Measurements from ENCODE around the gene S100A10.
A peak's percentile ranks its signal among the peaks of the same experiment; 100 is the strongest.

Gene S100A10, protein sequence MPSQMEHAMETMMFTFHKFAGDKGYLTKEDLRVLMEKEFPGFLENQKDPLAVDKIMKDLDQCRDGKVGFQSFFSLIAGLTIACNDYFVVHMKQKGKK

DNA sequence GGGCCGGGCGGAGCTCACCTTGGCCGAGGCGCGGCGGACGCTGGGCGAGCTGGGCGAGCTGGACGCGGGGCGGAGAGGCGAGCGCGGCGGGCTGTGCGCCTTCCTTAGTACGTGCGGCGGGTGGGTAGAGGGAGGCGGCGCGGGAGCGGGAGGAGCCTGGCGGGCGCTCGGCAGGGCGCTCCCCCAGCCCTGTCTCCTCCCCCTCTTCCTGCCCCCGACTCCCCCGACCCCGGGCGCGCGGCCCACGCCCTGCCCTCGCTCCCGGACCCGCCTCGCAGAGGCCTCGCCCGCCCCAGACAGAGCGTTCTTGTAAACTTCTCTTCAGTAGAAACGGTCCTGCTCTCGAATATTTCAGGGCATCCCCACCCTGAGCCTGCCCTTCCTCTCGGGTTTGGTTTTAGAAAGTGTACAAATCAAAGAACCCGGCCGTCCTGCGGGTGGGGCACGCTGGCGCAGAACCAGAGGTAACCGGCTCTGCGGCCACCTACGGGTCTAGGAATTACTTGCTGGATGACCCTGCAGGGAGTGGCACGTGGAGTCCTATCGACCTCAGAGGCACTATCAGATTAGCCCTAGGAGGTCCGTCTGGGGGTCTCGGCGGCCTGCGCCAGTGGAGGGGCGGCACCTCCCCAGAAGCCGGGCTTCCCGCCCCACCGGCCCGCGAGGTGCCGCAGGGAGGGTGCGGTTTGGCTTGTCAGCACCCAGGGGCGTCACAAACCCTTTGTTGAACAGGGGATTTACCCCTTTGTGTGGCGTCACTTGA lies at the start of gene S100A10:
S100A10 (minus strand) TSS at position 126 of the 763 bp plus-strand sequence. CDS start 7,629 bp downstream, outside the sequence.
- Mint-ChIP-seq H3K36me3 (peaks cover 37% of the 10 kb centered on the region), H3K4me3 (peak within 1 kb of the TSS; percentile 89), H3K27ac (peak within 1 kb of the TSS; percentile 93), H3K9me3 (no peaks in the 10 kb centered on the region), H3K4me1 (peaks cover 49% of the 10 kb centered on the region)
- peak; percentile 63 to 89 for DNase-seq (ENCODE audit: low spot score in 2 of 2)
- ATAC-seq, result peak; percentile 82

DNA sequence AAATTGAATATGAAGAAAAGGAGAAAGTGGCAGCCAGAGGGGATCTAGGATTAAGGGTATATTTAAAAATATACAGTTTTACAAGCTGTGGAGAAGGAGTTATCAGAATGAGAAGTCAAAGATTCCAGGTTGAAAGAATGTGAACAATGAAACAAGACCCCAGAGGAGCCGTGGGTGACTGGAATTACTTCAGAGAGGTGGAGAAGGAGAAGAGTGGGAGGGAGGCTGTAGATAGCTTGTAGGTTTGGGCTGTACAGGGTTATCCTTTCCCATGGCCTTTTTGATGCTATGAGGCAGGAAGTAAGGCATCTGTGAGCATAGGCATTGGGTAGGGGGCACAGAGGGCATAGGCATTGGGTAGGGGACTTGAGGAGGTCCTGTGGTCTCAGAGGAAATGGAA lies 48.4 kb upstream of the S100A10 start:
- ATAC-seq (no peak), DNase-seq (ENCODE audit: low spot score in 2 of 2) (no peak)
- no peak overlapping the region for H3K4me3 Mint-ChIP-seq
- H3K9me3 Mint-ChIP-seq, result no peaks in the 10 kb centered on the region
- no peaks in the 10 kb centered on the region for H3K4me1 Mint-ChIP-seq
- H3K27ac Mint-ChIP-seq, result no peak overlapping the region
- no peaks in the 10 kb centered on the region for H3K36me3 Mint-ChIP-seq

DNA sequence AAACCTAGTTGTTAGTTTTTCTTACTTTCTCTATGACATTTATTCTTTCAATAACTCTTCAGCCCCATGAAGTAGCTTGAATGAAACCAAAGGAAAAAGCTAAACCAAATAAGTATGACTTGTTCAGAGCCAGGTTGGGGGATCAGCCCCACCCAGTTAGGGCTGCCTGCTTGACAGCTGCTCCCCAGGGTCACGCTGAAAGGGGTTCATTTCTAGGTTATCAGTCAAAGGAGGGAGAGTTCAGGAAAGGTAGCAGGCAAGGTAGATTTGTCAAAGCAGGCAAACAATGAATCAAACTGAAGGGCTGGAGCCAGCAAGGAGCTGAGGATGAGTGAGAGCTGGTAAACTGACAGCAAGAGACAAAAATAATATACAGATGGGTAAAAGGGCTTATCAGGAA lies 46.2 kb upstream of the S100A10 start:
- Mint-ChIP-seq H3K4me3 (no peak overlapping the region), H3K27ac (no peak overlapping the region), H3K9me3 (no peaks in the 10 kb centered on the region), H3K36me3 (peaks cover 18% of the 10 kb centered on the region), H3K4me1 (no peaks in the 10 kb centered on the region)
- DNase-seq (ENCODE audit: low spot score in 2 of 2) (no peak), ATAC-seq (no peak)

DNA sequence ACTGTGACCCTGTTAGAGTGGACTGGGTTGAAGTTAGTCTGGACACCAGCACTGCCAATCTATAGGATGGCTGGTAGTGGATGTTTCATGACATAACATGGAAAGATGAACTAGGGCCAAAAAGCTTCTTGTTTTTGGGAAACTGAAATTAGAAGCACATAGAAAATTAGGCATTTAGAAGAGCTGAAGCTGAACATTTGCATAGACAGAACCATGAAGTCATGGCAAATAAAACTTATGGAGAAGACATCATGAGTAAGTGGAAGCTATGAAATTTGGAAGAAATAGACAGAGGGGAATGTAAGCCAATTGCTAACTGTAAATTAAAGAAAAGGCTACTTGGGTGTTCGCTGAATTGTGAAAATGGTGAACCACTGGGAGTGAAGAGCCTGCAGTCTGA lies 45.8 kb upstream of the S100A10 start:
- ATAC-seq, result no peak
- Mint-ChIP-seq H3K4me1 (no peaks in the 10 kb centered on the region), H3K4me3 (no peak overlapping the region), H3K9me3 (no peaks in the 10 kb centered on the region), H3K27ac (no peak overlapping the region), H3K36me3 (peaks cover 22% of the 10 kb centered on the region)
- DNase-seq (ENCODE audit: low spot score in 2 of 2), result no peak

DNA sequence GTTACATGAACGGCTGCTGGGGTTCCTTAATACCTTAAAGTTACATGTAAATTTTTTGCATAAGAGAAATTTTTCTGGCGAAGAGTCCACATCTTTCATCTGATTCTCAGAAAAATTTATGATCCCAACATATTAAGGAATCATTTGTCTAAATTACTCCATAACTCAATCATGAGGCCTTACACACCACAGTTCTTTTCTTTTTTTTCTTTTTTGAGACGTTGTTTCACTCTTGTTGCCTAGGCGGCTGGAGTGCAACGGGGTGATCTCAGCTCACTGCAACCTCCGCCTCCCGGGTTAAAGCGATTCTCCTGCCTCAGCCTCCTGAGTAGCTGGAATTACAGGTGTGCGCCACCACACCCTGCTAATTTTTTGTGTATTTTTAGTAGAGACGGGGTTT lies 45.2 kb upstream of the S100A10 start:
- Mint-ChIP-seq H3K4me3 (no peak overlapping the region), H3K36me3 (peaks cover 28% of the 10 kb centered on the region)
- ATAC-seq, result no peak

DNA sequence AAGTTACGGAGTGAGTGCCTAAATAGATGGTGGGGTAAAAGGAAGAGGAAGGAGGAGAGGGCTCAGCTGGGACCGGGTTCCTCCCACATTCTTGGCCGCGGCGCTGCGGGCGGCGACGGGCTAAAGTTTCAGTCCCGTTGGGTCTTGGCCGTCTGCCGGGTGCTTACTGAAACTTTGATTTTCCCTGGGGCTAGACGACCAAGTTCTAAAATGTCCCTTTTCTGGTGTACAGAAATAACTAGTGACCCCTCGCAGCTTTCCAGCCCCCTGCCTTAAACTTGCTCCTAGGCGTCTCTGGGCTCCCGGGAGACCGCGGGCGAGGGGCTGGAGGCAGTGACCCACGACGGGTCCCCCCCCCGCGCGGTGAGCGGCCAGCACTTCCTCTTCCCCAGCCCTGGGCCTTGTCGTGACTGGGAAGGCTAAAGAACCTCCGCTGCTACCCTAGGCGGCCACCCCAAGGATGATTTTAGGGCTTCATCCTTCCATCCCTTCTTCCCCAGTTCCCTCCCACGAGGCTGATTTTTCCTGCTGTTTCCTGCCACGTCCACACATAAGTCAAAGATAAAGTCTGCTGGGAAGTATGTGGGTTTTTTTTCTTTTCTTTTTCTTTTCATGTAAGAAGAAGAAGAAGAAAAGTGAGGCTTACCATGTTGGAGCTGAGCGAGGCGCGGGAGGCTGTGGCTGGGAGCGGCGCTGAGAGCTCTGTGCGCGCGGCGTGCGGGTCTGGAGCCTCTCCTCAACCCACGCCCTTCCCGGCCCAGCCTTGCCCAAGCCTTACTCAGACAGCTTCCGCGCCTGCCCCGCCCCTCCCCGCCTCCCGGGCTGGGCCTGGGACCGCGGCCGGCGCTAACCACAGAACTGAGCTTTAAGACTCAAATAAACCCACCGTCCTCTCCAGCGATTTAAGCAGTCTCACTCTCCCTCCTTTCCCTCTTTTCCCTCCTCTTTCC lies 42.9 kb upstream of the S100A10 start, which contains the start of gene S100A11:
S100A11 (minus strand) TSS at position 738 of the 950 bp plus-strand sequence; CDS start at position 649, 89 bp downstream.
- Mint-ChIP-seq H3K27ac (peak within 1 kb of the TSS; percentile 97), H3K9me3 (no peaks in the 10 kb centered on the region), H3K4me3 (peak within 1 kb of the TSS; percentile 90), H3K36me3 (peaks cover 51% of the 10 kb centered on the region), H3K4me1 (peaks cover 13% of the 10 kb centered on the region)
- peak; percentile 62 to 83 for DNase-seq (ENCODE audit: low spot score in 2 of 2)
- ATAC-seq, result peak; percentile 91

More for the DNA sequence above, 45.2 kb upstream of the S100A10 start:
- Mint-ChIP-seq H3K9me3 (no peaks in the 10 kb centered on the region), H3K4me1 (no peaks in the 10 kb centered on the region), H3K27ac (no peak overlapping the region)
- no peak for DNase-seq (ENCODE audit: low spot score in 2 of 2)

DNA sequence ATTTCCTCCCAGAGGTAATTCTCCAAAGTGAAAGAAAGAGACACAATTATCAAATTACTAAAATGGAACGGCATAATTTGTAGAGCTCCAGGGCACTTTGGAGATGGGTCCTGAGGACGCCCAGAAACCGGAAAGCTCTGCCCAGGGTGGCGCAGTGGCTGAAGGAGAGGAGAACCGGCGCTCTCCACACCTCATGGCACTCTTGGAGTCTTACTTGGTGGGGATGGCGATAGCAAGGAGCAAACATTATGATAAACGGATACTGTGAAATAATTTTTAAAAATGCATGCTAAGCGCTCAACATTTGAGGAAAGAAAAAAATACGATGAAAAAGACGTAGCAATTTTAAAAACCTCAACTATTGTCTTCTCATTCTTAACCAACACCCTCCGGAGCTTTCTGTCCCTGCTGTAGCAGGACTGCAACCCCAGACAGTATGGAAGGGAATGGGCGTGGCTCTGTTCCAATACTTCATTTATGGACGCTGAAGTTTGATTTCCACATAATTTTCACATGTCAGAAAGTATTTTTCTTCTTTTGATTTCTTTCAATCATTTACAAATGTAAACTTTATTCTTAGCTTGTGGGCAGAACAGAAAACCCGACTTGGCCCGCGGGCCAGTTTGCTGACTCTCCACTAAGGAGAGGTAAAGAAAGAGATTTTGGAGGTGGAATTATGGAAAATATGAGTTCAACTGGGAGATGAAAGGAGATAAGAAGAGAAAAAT lies 42.0 kb upstream of the S100A10 start:
- peak overlapping the region; percentile 90 for H3K4me3 Mint-ChIP-seq
- H3K36me3 Mint-ChIP-seq, result peaks cover 60% of the 10 kb centered on the region
- no peak for DNase-seq (ENCODE audit: low spot score in 2 of 2)
- no peak for ATAC-seq
- H3K27ac Mint-ChIP-seq, result peak overlapping the region; percentile 97
- H3K9me3 Mint-ChIP-seq, result no peaks in the 10 kb centered on the region
- peaks cover 13% of the 10 kb centered on the region for H3K4me1 Mint-ChIP-seq

DNA sequence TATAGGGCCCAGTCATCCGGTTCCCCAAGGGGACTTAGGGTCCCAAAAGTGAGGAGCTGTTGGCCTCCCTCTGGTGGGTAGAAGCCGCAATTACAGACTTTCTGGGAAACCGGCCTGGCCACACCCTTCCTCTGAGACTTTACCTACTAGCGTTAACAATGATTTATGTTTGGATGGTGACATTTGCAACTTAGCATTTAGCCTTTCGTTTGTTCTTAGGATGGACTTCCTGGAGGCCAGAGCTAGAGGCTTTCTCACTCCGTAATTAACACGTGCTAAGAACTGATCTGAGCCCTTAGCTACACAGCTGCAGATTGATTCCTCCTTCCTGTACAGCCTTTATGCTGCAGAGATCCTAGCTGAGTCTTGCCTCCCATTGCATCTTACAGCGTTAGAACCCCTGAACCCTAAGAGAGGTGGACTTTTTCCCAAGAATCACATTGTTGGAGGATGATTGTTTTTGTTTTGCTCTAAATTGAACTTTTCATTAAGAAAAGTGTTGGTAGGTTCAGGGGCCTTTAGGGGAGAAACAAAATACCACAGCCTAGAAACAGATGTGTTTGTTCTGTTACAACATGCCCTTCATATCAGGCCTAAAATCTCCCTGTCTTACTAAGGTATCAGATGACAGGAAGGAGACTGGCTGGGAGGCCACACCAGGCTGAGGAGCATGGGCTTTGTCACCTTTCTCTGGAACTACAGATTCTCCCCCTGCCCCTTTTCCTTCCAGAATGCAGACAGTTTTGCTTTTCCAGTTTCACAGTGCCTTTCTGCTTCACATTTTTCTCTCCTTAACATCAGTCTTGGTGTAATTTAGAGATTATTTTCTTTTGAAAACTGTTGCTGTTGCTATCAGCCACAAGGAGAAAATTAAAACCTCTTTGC lies 41.2 kb upstream of the S100A10 start:
- Mint-ChIP-seq H3K9me3 (no peaks in the 10 kb centered on the region), H3K27ac (peak overlapping the region; percentile 97), H3K4me1 (peaks cover 13% of the 10 kb centered on the region), H3K36me3 (peaks cover 67% of the 10 kb centered on the region), H3K4me3 (peak overlapping the region; percentile 90)
- peak; percentile 51 to 86 for DNase-seq (ENCODE audit: low spot score in 2 of 2)
- peak; percentile 78 for ATAC-seq

DNA sequence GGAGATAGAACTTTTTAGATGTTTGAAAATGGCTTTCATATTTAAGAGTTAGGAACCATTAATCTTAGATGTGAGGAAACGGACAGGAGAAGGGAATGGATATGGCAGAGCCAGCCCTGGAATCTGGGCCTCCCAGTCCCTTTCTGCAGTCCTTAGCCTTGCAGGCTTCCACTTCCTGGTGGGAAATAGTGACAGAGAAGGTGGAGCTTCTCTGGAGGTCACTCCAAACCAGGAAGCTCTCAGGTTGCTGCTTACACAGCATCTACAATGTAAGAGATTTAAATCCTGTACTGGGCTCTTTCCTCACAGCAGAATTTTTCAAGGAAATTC lies 40.6 kb upstream of the S100A10 start:
- H3K27ac Mint-ChIP-seq, result peak overlapping the region; percentile 97
- DNase-seq (ENCODE audit: low spot score in 2 of 2) (no peak), ATAC-seq (no peak)
- no peaks in the 10 kb centered on the region for H3K9me3 Mint-ChIP-seq
- H3K36me3 Mint-ChIP-seq, result peaks cover 70% of the 10 kb centered on the region
- H3K4me1 Mint-ChIP-seq, result peaks cover 16% of the 10 kb centered on the region
- H3K4me3 Mint-ChIP-seq, result peak overlapping the region; percentile 90

DNA sequence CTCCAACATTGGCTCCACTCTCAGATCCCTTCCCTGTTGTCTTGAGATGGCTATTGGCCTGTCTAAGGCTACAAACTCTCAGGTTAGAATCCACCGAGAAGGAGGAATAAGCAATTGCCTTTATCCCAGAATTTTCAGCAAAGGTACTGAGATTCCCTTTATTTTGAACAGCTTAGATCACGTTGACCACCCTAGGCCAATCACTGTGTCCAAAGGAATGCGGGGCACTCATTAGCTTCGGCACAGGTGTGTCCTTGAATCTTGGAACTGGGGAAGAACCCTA lies 36.2 kb upstream of the S100A10 start:
- no peaks in the 10 kb centered on the region for H3K9me3 Mint-ChIP-seq
- no peak for DNase-seq (ENCODE audit: low spot score in 2 of 2)
- peak overlapping the region; percentile 92 for H3K27ac Mint-ChIP-seq
- H3K36me3 Mint-ChIP-seq, result peaks cover 51% of the 10 kb centered on the region
- no peak overlapping the region for H3K4me3 Mint-ChIP-seq
- peaks cover 26% of the 10 kb centered on the region for H3K4me1 Mint-ChIP-seq
- no peak for ATAC-seq

DNA sequence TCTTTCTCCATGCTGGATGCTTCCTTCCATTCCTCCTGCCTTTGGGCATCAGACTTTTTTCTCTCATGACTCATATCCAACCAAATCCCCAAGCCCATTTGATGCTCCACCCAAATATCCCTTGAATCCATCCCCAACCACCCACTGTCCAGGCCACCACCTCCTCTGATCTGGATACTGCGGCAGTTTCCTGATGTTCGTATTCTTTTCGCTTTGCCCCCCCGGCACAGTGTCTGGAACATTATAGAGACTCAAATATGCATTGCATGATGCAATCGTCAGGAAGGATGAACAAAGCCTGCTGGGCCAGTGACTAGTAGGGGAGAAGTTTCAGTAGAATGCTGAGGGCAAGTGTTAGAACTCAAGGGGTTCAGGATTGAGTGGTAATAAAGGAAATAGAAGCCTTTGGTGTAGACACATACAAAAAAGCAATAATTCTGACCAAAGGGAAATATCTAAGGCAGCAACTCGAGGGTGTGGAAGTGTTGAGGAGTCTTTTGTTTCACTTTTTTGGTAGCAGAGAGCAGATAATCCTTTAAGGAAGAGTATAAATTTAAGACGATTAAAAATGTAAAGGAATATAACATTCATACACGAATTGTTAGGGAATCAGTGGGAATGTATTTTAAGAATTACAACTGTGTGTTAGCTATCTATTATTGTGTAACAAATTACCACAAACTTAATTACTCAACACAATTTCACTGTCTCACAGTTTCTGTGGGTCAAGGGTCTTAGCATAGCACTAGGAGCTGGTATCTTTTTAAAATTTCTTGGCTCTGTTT lies 35.7 kb upstream of the S100A10 start:
- ATAC-seq, result peak; percentile 74
- H3K4me3 Mint-ChIP-seq, result no peak overlapping the region
- peak overlapping the region; percentile 92 for H3K27ac Mint-ChIP-seq
- H3K9me3 Mint-ChIP-seq, result no peaks in the 10 kb centered on the region
- peaks cover 26% of the 10 kb centered on the region for H3K4me1 Mint-ChIP-seq
- DNase-seq (ENCODE audit: low spot score in 2 of 2), result peak in 1 of 2 donors; percentile 66
- peaks cover 46% of the 10 kb centered on the region for H3K36me3 Mint-ChIP-seq

DNA sequence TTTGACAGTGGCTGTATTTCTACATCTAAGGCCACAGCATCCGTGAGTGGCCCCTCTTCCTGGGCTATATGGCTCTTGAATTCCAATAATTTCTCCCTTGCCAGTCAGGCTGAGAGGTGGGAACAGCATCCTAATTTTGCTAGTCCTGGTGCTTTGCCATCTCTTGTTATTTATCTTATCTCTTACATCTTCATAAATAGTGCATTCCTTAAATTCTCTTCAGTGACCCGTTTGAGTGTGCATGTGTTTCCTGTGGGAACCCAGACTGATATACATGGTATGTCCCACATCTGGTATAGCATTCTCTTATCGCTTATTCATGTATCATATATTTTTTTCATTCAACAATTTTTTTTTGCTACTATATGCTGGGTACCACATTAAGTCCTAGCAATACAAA lies 33.2 kb upstream of the S100A10 start:
- no peaks in the 10 kb centered on the region for H3K9me3 Mint-ChIP-seq
- H3K4me3 Mint-ChIP-seq, result no peak overlapping the region
- peaks cover 22% of the 10 kb centered on the region for H3K36me3 Mint-ChIP-seq

DNA sequence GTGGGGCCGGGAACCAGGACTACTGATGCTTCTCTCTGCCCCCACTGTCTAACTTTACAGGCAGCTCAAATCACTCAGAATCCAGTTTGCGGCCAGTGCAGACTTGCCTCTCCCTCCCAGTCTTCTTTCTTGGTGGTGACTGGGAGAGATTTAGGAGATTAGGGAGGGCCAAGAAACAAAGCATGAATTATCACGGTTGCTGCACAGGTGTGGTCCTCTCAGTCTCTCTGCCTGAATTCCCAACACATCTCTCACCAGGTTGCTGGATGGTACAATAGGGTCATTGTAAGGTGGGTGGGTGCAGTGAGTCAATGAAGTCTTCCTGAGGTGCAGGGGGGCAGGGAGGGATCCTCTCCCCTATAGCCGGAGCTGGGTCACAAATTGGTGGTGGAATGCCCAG lies 30.6 kb upstream of the S100A10 start:
- H3K9me3 Mint-ChIP-seq, result no peaks in the 10 kb centered on the region
- no peak overlapping the region for H3K27ac Mint-ChIP-seq
- H3K4me1 Mint-ChIP-seq, result peaks cover 9% of the 10 kb centered on the region
- H3K4me3 Mint-ChIP-seq, result no peak overlapping the region
- DNase-seq (ENCODE audit: low spot score in 2 of 2), result no peak
- ATAC-seq, result no peak
- no peaks in the 10 kb centered on the region for H3K36me3 Mint-ChIP-seq

More for the DNA sequence above, 33.2 kb upstream of the S100A10 start:
- no peak for ATAC-seq
- H3K4me1 Mint-ChIP-seq, result peaks cover 16% of the 10 kb centered on the region
- no peak for DNase-seq (ENCODE audit: low spot score in 2 of 2)
- no peak overlapping the region for H3K27ac Mint-ChIP-seq

DNA sequence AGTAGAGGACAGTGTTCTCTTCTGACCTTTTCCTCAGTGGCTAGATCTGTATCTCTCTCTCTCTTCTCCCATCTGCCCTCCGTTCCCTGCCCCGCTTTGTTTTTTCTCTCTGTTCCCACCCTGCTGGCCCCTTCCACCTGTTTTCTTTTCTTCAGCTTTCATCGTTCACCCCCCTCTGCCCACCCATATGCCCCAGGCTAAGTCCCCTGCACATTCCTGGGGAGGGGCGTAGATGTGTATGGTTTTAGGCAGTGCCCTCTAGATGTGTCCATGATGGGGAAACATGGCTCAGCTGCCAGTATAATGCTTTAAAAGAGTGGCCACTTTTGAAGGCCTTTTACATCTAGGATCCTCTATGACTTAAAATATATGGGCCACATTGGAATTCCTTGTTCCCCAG lies 29.6 kb upstream of the S100A10 start:
- H3K27ac Mint-ChIP-seq, result no peak overlapping the region
- no peaks in the 10 kb centered on the region for H3K36me3 Mint-ChIP-seq
- DNase-seq (ENCODE audit: low spot score in 2 of 2) (no peak), ATAC-seq (no peak)
- no peaks in the 10 kb centered on the region for H3K9me3 Mint-ChIP-seq
- no peaks in the 10 kb centered on the region for H3K4me1 Mint-ChIP-seq
- H3K4me3 Mint-ChIP-seq, result no peak overlapping the region

All from stimulated activated effector memory CD8-positive, alpha-beta T cell treated with anti-CD3 and anti-CD28 coated beads, Interleukin-12 subunit alpha, Interleukin-12 subunit beta, amount 100 ng/mL, for 72 hours (primary cell).